Measurements from ENCODE around the gene MAPRE3. TPM values are rescaled to one million over a fixed set of nuclear protein-coding genes. Genes with fewer than 3 reads are reported as not detected.

The MAPRE3 gene
- total and polyA plus RNA-seq, 4 donors: 10.2 to 41.9 (median 27.2) TPM

DNA sequence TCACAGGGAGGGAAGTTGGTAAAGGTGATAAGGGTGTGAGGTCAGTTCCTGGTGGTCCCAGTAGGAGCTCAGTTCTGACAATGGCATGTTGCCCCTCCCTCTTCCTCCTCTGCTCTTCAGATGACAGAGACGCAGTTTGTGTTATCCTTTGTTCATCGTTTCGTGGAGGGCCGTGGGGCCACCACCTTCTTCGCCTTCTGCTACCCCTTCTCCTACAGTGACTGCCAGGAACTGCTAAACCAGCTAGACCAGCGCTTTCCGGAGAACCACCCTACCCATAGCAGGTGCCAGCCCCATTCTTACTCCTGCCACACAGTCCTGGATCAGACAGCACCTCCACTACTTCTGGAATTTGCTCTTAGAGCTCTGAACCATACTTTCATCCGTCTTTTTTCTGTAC, 83.3 kb downstream of the MAPRE3 start:
- Histone ChIP-seq H3K36me3 (ENCODE audit: control insufficient read depth in 4 of 4, insufficient read depth in 4 of 4, low read length in 4 of 4) (peaks cover 3 to 47% (median 34%) of the 10 kb centered on the region in 4 donors), H3K4me3 (no peak overlapping the region), H3K27me3 (ENCODE audit: control insufficient read depth in 3 of 3, insufficient read depth in 3 of 3, low read length in 2 of 3) (no peaks in the 10 kb centered on the region), H3K4me1 (ENCODE audit: control insufficient read depth in 5 of 5, insufficient read depth in 5 of 5, low read length in 5 of 5) (peaks cover 0 to 16% (median 2%) of the 10 kb centered on the region in 5 donors), H3K9me3 (ENCODE audit: control insufficient read depth in 4 of 4, insufficient read depth in 3 of 4, low read length in 3 of 4) (no peaks in the 10 kb centered on the region), H3K27ac (ENCODE audit: low read depth in 1 of 2, low read length in 1 of 2) (no peak overlapping the region), H3K9ac (ENCODE audit: insufficient read depth in 1 of 2, low read length in 2 of 2) (no peak overlapping the region)
- DNase-seq (no peak), ATAC-seq (ENCODE audit: insufficient read depth, low FRiP score) (no peak)
- no peak for TF ChIP-seq CTCF (IDR thresholded peaks at IDR 0.05; ENCODE audit: control extremely low read depth, extremely low read depth)
- WGBS, 2 donors: 84 to 90% methylated on average over 8 of the region's 8 CpGs

GRCh38 chr2:27054721-27055120, 84.3 kb downstream of the MAPRE3 start:
- peaks cover 0 to 8% (median 2%) of the 10 kb centered on the region in 5 donors for H3K4me1 ChIP-seq (ENCODE audit: control insufficient read depth in 5 of 5, insufficient read depth in 5 of 5, low read length in 5 of 5)
- ATAC-seq (ENCODE audit: insufficient read depth, low FRiP score): no peak

GRCh38 chr2:27057184-27057583, 86.7 kb downstream of the MAPRE3 start:
- no peak for DNase-seq
- Histone ChIP-seq H3K9ac (ENCODE audit: insufficient read depth in 1 of 2, low read length in 2 of 2) (no peak overlapping the region), H3K4me1 (ENCODE audit: control insufficient read depth in 5 of 5, insufficient read depth in 5 of 5, low read length in 5 of 5) (peaks cover 0 to 5% (median 0%) of the 10 kb centered on the region in 5 donors), H3K9me3 (ENCODE audit: control insufficient read depth in 4 of 4, insufficient read depth in 3 of 4, low read length in 3 of 4) (no peaks in the 10 kb centered on the region), H3K27ac (ENCODE audit: low read depth in 1 of 2, low read length in 1 of 2) (no peak overlapping the region), H3K36me3 (ENCODE audit: control insufficient read depth in 4 of 4, insufficient read depth in 4 of 4, low read length in 4 of 4) (peaks cover 3 to 61% (median 47%) of the 10 kb centered on the region in 4 donors), H3K27me3 (ENCODE audit: control insufficient read depth in 3 of 3, insufficient read depth in 3 of 3, low read length in 2 of 3) (no peaks in the 10 kb centered on the region), H3K4me3 (no peak overlapping the region)
- no peak for ATAC-seq (ENCODE audit: insufficient read depth, low FRiP score)
- 95 to 96% methylated on average over 6 of the region's 6 CpGs for WGBS, 2 donors
- TF ChIP-seq CTCF (IDR thresholded peaks at IDR 0.05; ENCODE audit: control extremely low read depth, extremely low read depth): no peak

More at GRCh38 chr2:27054721-27055120, 84.3 kb downstream of the MAPRE3 start:
- H3K27ac ChIP-seq (ENCODE audit: low read depth in 1 of 2, low read length in 1 of 2): no peak overlapping the region
- H3K4me3 ChIP-seq: no peak overlapping the region
- no peak for DNase-seq
- no peaks in the 10 kb centered on the region for H3K9me3 ChIP-seq (ENCODE audit: control insufficient read depth in 4 of 4, insufficient read depth in 3 of 4, low read length in 3 of 4)
- no peaks in the 10 kb centered on the region for H3K27me3 ChIP-seq (ENCODE audit: control insufficient read depth in 3 of 3, insufficient read depth in 3 of 3, low read length in 2 of 3)
- no peak overlapping the region for H3K9ac ChIP-seq (ENCODE audit: insufficient read depth in 1 of 2, low read length in 2 of 2)
- H3K36me3 ChIP-seq (ENCODE audit: control insufficient read depth in 4 of 4, insufficient read depth in 4 of 4, low read length in 4 of 4): peaks cover 3 to 54% (median 42%) of the 10 kb centered on the region in 4 donors
- 97% methylated on average over 11 of the region's 11 CpGs for WGBS, 2 donors
- no peak for TF ChIP-seq CTCF (IDR thresholded peaks at IDR 0.05; ENCODE audit: control extremely low read depth, extremely low read depth)

DNA sequence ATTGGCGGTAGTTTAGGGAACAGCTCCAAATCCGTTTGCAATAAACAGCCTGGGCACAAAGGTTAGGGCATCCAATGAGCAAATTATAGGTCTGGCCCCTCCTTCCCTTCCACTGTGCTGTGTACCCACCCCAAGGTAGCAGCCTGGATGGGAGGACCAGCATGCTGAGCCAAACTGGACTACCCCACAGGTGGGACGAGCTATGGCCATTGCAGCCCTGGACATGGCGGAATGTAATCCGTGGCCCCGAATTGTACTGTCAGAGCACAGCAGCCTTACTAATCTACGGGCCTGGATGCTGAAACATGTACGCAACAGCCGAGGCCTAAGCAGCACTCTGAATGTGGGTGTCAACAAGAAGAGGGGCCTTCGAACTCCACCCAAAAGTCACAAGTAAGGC, 87.8 kb downstream of the MAPRE3 start:
- Histone ChIP-seq H3K36me3 (ENCODE audit: control insufficient read depth in 4 of 4, insufficient read depth in 4 of 4, low read length in 4 of 4) (peaks cover 5 to 59% (median 47%) of the 10 kb centered on the region in 4 donors), H3K4me1 (ENCODE audit: control insufficient read depth in 5 of 5, insufficient read depth in 5 of 5, low read length in 5 of 5) (no peaks in the 10 kb centered on the region), H3K27me3 (ENCODE audit: control insufficient read depth in 3 of 3, insufficient read depth in 3 of 3, low read length in 2 of 3) (no peaks in the 10 kb centered on the region), H3K27ac (ENCODE audit: low read depth in 1 of 2, low read length in 1 of 2) (no peak overlapping the region), H3K9me3 (ENCODE audit: control insufficient read depth in 4 of 4, insufficient read depth in 3 of 4, low read length in 3 of 4) (no peaks in the 10 kb centered on the region), H3K9ac (ENCODE audit: insufficient read depth in 1 of 2, low read length in 2 of 2) (no peak overlapping the region), H3K4me3 (no peak overlapping the region)
- no peak for DNase-seq
- no peak for ATAC-seq (ENCODE audit: insufficient read depth, low FRiP score)
- 94 to 96% methylated on average over 10 of the region's 10 CpGs for WGBS, 2 donors
- no peak for TF ChIP-seq CTCF (IDR thresholded peaks at IDR 0.05; ENCODE audit: control extremely low read depth, extremely low read depth)
